A549 treated with DMSO at 1 μM for 4 hours (cell line): ENCODE data around the gene FDCSP. TPM values are rescaled to one million over a fixed set of nuclear protein-coding genes. Genes with fewer than 3 reads are reported as not detected.

Experiments used
- total RNA-seq: library from RNA; stranded (reverse); fragments of 200-300 nt; extraction: Qiagen RNA extraction; gene quantifications from 5 replicates; pipeline ENCODE4 v1.2.3, GENCODE V29; 2022; ENCODE audit warnings: low read depth

FDCSP gene
- total RNA-seq, result not detected in 5 replicates

GRCh38 chr4:70225824-70226223 lies at the start of gene FDCSP:
Gene FDCSP (plus strand): TSS chr4:70226124. CDS start chr4:70231195, 5,071 bp downstream.

GRCh38 chr4:70195425-70195824 lies 30.5 kb upstream of the FDCSP start, which contains the start of gene ODAM:
Gene ODAM (plus strand): TSS chr4:70195725. CDS start chr4:70196544, 819 bp downstream.

DNA sequence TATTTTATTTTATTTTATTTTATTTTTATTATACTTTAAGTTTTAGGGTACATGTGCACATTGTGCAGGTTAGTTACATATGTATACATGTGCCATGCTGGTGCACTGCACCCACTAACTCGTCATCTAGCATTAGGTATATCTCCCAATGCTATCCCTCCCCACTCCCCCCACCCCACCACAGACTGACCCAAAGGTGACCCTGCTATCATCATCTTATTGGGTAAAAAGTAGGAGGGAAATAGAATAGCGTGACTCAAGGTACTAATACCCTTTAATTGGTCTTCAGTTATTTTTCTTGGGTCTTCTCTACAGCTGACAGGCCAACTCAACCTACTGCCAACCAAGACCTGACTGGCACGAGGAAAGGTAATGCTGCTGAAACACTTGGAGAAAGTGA lies 16.4 kb downstream of the FDCSP start, which contains the start of gene CSN3:
Gene CSN3, plus strand, starts transcription at position 301 of the 400 bp plus-strand sequence. CDS start 2,223 bp downstream, outside the sequence.

Other genes starting within 250 kb of the FDCSP start
- gene STATH, start 230.2 kb upstream of the FDCSP start, total RNA-seq, result not detected in 5 replicates
- not detected in 5 replicates for gene HTN3, start 197.7 kb upstream of the FDCSP start, total RNA-seq
- not detected in 5 replicates for gene HTN1, start 175.7 kb upstream of the FDCSP start, total RNA-seq
- gene PRR27, start 71.9 kb upstream of the FDCSP start, total RNA-seq, result not detected in 5 replicates
- not detected in 5 replicates for gene ODAM, start 30.4 kb upstream of the FDCSP start, total RNA-seq
- gene CSN3, start 16.5 kb downstream of the FDCSP start, total RNA-seq, result not detected in 5 replicates
- not detected in 5 replicates for gene CABS1, start 108.9 kb downstream of the FDCSP start, total RNA-seq
- gene SMR3A, start 134.6 kb downstream of the FDCSP start, total RNA-seq, result not detected in 5 replicates
- gene SMR3B, start 157.0 kb downstream of the FDCSP start, total RNA-seq, result not detected in 5 replicates
- gene OPRPN, start 171.8 kb downstream of the FDCSP start, total RNA-seq, result not detected in 5 replicates
- not detected in 5 replicates for gene MUC7, start 246.1 kb downstream of the FDCSP start, total RNA-seq